ENCODE data around the gene KRTAP10-2. TPM values are rescaled to one million over a fixed set of nuclear protein-coding genes. Genes with fewer than 3 reads are reported as not detected.

The KRTAP10-2 gene
- total RNA-seq, 1 donor from 2014 or later: not detected

- Mint-ChIP-seq H3K36me3 (ENCODE audit: low read depth, unreplicated experiment) (peaks cover 4% of the 10 kb centered on the region), H3K27me3 (ENCODE audit: unreplicated experiment) (peaks cover 3% of the 10 kb centered on the region), H3K27ac (ENCODE audit: unreplicated experiment) (no peak overlapping the region), H3K9me3 (ENCODE audit: unreplicated experiment) (no peaks in the 10 kb centered on the region), H3K4me1 (ENCODE audit: unreplicated experiment) (no peaks in the 10 kb centered on the region), H3K4me3 (ENCODE audit: unreplicated experiment) (no peak overlapping the region)
- no peak for TF ChIP-seq CTCF (IDR thresholded peaks at IDR 0.05; ENCODE audit: unreplicated experiment)
- DNase-seq (ENCODE audit: low spot score): no peak
These were observed 35.0 kb downstream of the KRTAP10-2 start for GRCh38 chr21:44516342-44516741.

- Mint-ChIP-seq H3K4me1 (ENCODE audit: unreplicated experiment) (no peaks in the 10 kb centered on the region), H3K36me3 (ENCODE audit: low read depth, unreplicated experiment) (peaks cover 4% of the 10 kb centered on the region), H3K27me3 (ENCODE audit: unreplicated experiment) (peaks cover 3% of the 10 kb centered on the region), H3K4me3 (ENCODE audit: unreplicated experiment) (no peak overlapping the region), H3K9me3 (ENCODE audit: unreplicated experiment) (no peaks in the 10 kb centered on the region), H3K27ac (ENCODE audit: unreplicated experiment) (no peak overlapping the region)
- no peak for TF ChIP-seq CTCF (IDR thresholded peaks at IDR 0.05; ENCODE audit: unreplicated experiment)
- DNase-seq (ENCODE audit: low spot score): no peak
These were observed 35.7 kb downstream of the KRTAP10-2 start for GRCh38 chr21:44515359-44516165.

GRCh38 chr21:44514746-44515358 is 36.5 kb downstream of the KRTAP10-2 start:
- no peak for DNase-seq (ENCODE audit: low spot score)
- Mint-ChIP-seq H3K4me3 (ENCODE audit: unreplicated experiment) (peak overlapping the region; percentile 40), H3K9me3 (ENCODE audit: unreplicated experiment) (no peaks in the 10 kb centered on the region), H3K27ac (ENCODE audit: unreplicated experiment) (no peak overlapping the region), H3K36me3 (ENCODE audit: low read depth, unreplicated experiment) (peaks cover 4% of the 10 kb centered on the region), H3K27me3 (ENCODE audit: unreplicated experiment) (peaks cover 3% of the 10 kb centered on the region), H3K4me1 (ENCODE audit: unreplicated experiment) (no peaks in the 10 kb centered on the region)
- no peak for TF ChIP-seq CTCF (IDR thresholded peaks at IDR 0.05; ENCODE audit: unreplicated experiment)

GRCh38 chr21:44514218-44514520 is 37.1 kb downstream of the KRTAP10-2 start:
- no peak for TF ChIP-seq CTCF (IDR thresholded peaks at IDR 0.05; ENCODE audit: unreplicated experiment)
- no peak overlapping the region for H3K27ac Mint-ChIP-seq (ENCODE audit: unreplicated experiment)
- no peaks in the 10 kb centered on the region for H3K4me1 Mint-ChIP-seq (ENCODE audit: unreplicated experiment)
- no peak overlapping the region for H3K4me3 Mint-ChIP-seq (ENCODE audit: unreplicated experiment)
- H3K27me3 Mint-ChIP-seq (ENCODE audit: unreplicated experiment): peaks cover 4% of the 10 kb centered on the region
- no peaks in the 10 kb centered on the region for H3K9me3 Mint-ChIP-seq (ENCODE audit: unreplicated experiment)
- no peak for DNase-seq (ENCODE audit: low spot score)
- H3K36me3 Mint-ChIP-seq (ENCODE audit: low read depth, unreplicated experiment): peaks cover 4% of the 10 kb centered on the region

Data from endothelial cell (in vitro differentiated cells).